ENCODE results near the gene ANTXR1. TPM values are rescaled to one million over a fixed set of nuclear protein-coding genes. Genes with fewer than 3 reads are reported as not detected.
"Not testable (repeated sequence)": the region's sequence is repeated elsewhere in the genome, so short reads cannot be mapped to it uniquely, and the experiment has no call there.

Gene ANTXR1
- total and polyA plus RNA-seq, 7 experiments from 2014 or later = 0.18 TPM; not detected in 6

GRCh38 chr2:69222953-69223658 lies 210.1 kb downstream of the ANTXR1 start:
- no peaks in the 10 kb centered on the region for H3K27me3 ChIP-seq (ENCODE audit: control insufficient read depth in 2 of 2, insufficient read depth in 2 of 2, low read length in 2 of 2)
- H3K36me3 Mint-ChIP-seq = no peaks in the 10 kb centered on the region
- H3K4me1 Mint-ChIP-seq = no peaks in the 10 kb centered on the region
- H3K27ac ChIP-seq (ENCODE audit: low read depth, low read length) = no peak overlapping the region
- H3K27me3 Mint-ChIP-seq = peaks cover 29 to 33% (median 30%) of the 10 kb centered on the region in 5 donors
- no peak for DNase-seq
- ATAC-seq = no peak
- H3K27ac Mint-ChIP-seq = no peak overlapping the region
- H3K4me3 ChIP-seq (ENCODE audit: low read length) = no peak overlapping the region
- H3K4me1 ChIP-seq (ENCODE audit: control insufficient read depth in 2 of 2, insufficient read depth in 2 of 2, low read length in 2 of 2) = no peaks in the 10 kb centered on the region
- peaks cover 0 to 3% (median 0%) of the 10 kb centered on the region in 11 donors for H3K9me3 Mint-ChIP-seq
- H3K9me3 ChIP-seq (ENCODE audit: control insufficient read depth in 2 of 3, low read length in 3 of 3) = no peaks in the 10 kb centered on the region
- H3K4me3 Mint-ChIP-seq = no peak overlapping the region
- POLR2A ChIA-PET = no interaction called here
- CTCF ChIA-PET = no interaction called here
- intact Hi-C loops (cut with micrococcal nuclease) = no loop called here
- no peaks in the 10 kb centered on the region for H3K36me3 ChIP-seq (ENCODE audit: control insufficient read depth in 2 of 3, insufficient read depth in 3 of 3, low read length in 3 of 3)

GRCh38 chr2:69223759-69224511 lies 211.0 kb downstream of the ANTXR1 start:
- Mint-ChIP-seq H3K9me3 (peaks cover 0 to 3% (median 0%) of the 10 kb centered on the region in 11 donors), H3K27ac (no peak overlapping the region), H3K27me3 (peaks cover 30 to 34% (median 33%) of the 10 kb centered on the region in 5 donors), H3K4me3 (no peak overlapping the region), H3K36me3 (no peaks in the 10 kb centered on the region), H3K4me1 (no peaks in the 10 kb centered on the region)
- no peak for ATAC-seq
- Histone ChIP-seq H3K27me3 (ENCODE audit: control insufficient read depth in 2 of 2, insufficient read depth in 2 of 2, low read length in 2 of 2) (no peaks in the 10 kb centered on the region), H3K4me3 (ENCODE audit: low read length) (no peak overlapping the region), H3K36me3 (ENCODE audit: control insufficient read depth in 2 of 3, insufficient read depth in 3 of 3, low read length in 3 of 3) (no peaks in the 10 kb centered on the region), H3K9me3 (ENCODE audit: control insufficient read depth in 2 of 3, low read length in 3 of 3) (no peaks in the 10 kb centered on the region), H3K27ac (ENCODE audit: low read depth, low read length) (no peak overlapping the region), H3K4me1 (ENCODE audit: control insufficient read depth in 2 of 2, insufficient read depth in 2 of 2, low read length in 2 of 2) (no peaks in the 10 kb centered on the region)
- no peak for DNase-seq
- intact Hi-C loops (cut with micrococcal nuclease) = no loop called here
- ChIA-PET POLR2A (no interaction called here), CTCF (no interaction called here)

- intact Hi-C loops (cut with micrococcal nuclease) = no loop called here
- Histone ChIP-seq H3K27me3 (ENCODE audit: control insufficient read depth in 2 of 2, insufficient read depth in 2 of 2, low read length in 2 of 2) (no peaks in the 10 kb centered on the region), H3K4me1 (ENCODE audit: control insufficient read depth in 2 of 2, insufficient read depth in 2 of 2, low read length in 2 of 2) (no peaks in the 10 kb centered on the region), H3K9me3 (ENCODE audit: control insufficient read depth in 2 of 3, low read length in 3 of 3) (no peaks in the 10 kb centered on the region), H3K27ac (ENCODE audit: low read depth, low read length) (no peak overlapping the region), H3K36me3 (ENCODE audit: control insufficient read depth in 2 of 3, insufficient read depth in 3 of 3, low read length in 3 of 3) (no peaks in the 10 kb centered on the region), H3K4me3 (ENCODE audit: low read length) (no peak overlapping the region)
- no peaks in the 10 kb centered on the region for H3K36me3 Mint-ChIP-seq
- H3K4me1 Mint-ChIP-seq = no peaks in the 10 kb centered on the region
- CTCF ChIA-PET = no interaction called here
- POLR2A ChIA-PET = no interaction called here
- ATAC-seq (no peak), DNase-seq (no peak)
- no peak overlapping the region for H3K27ac Mint-ChIP-seq
- peaks cover 0 to 3% (median 0%) of the 10 kb centered on the region in 11 donors for H3K9me3 Mint-ChIP-seq
- no peak overlapping the region for H3K4me3 Mint-ChIP-seq
- H3K27me3 Mint-ChIP-seq = peaks cover 29 to 34% (median 30%) of the 10 kb centered on the region in 5 donors
Measured at GRCh38 chr2:69224512-69224837, 211.5 kb downstream of the ANTXR1 start.

DNA sequence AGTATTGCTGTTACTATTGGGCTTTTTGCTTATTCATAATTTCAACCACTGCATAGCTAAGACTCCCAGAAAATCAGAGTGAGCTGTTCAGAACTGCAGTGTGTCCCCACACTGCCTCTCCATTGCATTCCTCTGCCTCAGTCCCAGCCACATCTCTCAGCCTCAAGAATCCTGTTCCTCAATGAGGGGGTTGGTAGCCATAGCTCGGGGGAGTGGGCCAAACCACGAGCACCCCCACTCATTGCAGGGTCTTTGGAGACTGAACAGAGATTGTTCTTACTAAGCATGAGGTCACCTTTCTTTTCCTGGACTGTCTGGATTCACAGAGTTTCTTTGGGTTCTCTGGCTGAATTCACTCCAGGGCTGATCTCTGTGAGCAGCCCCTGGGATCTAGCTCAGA lies 213.0 kb downstream of the ANTXR1 start:
- no peaks in the 10 kb centered on the region for H3K36me3 Mint-ChIP-seq
- POLR2A ChIA-PET = no interaction called here
- ATAC-seq (no peak), DNase-seq (no peak)
- H3K4me1 Mint-ChIP-seq = no peaks in the 10 kb centered on the region
- Histone ChIP-seq H3K4me3 (ENCODE audit: low read length) (no peak overlapping the region), H3K27me3 (ENCODE audit: control insufficient read depth in 2 of 2, insufficient read depth in 2 of 2, low read length in 2 of 2) (no peaks in the 10 kb centered on the region), H3K9me3 (ENCODE audit: control insufficient read depth in 2 of 3, low read length in 3 of 3) (no peaks in the 10 kb centered on the region), H3K27ac (ENCODE audit: low read depth, low read length) (no peak overlapping the region), H3K4me1 (ENCODE audit: control insufficient read depth in 2 of 2, insufficient read depth in 2 of 2, low read length in 2 of 2) (no peaks in the 10 kb centered on the region), H3K36me3 (ENCODE audit: control insufficient read depth in 2 of 3, insufficient read depth in 3 of 3, low read length in 3 of 3) (no peaks in the 10 kb centered on the region)
- intact Hi-C loops (cut with micrococcal nuclease) = no loop called here
- no peak overlapping the region for H3K27ac Mint-ChIP-seq
- CTCF ChIA-PET = no interaction called here
- peaks cover 23 to 43% (median 32%) of the 10 kb centered on the region in 5 donors for H3K27me3 Mint-ChIP-seq
- peaks cover 0 to 5% (median 0%) of the 10 kb centered on the region in 11 donors for H3K9me3 Mint-ChIP-seq
- H3K4me3 Mint-ChIP-seq = no peak overlapping the region

DNA sequence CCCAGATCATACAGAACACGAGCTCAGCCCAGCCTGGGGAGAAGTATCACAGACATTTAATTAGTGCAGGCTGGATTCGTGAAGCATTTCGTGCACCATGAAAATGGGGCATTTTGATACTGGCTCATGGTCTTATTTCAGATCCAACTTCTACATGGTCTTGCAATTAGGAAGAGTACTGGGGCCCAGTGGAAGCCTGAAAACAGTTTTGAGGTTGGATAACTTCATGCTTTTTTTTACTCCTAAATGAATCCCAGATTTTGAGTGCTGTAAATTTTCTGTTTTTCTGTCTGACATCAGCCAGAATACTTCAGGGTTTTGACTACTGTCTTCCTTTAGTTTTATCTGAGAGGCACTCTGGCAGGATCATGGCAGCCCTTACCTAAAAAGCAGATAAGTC lies 213.9 kb downstream of the ANTXR1 start:
- Mint-ChIP-seq H3K27me3 (peaks cover 29 to 51% (median 39%) of the 10 kb centered on the region in 5 donors), H3K36me3 (peaks cover 0 to 3% (median 0%) of the 10 kb centered on the region in 5 donors), H3K27ac (no peak overlapping the region), H3K4me1 (no peaks in the 10 kb centered on the region), H3K9me3 (peaks cover 0 to 7% (median 0%) of the 10 kb centered on the region in 11 donors), H3K4me3 (no peak overlapping the region)
- no peak for DNase-seq
- no peaks in the 10 kb centered on the region for H3K27me3 ChIP-seq (ENCODE audit: control insufficient read depth in 2 of 2, insufficient read depth in 2 of 2, low read length in 2 of 2)
- H3K9me3 ChIP-seq (ENCODE audit: control insufficient read depth in 2 of 3, low read length in 3 of 3) = no peaks in the 10 kb centered on the region
- H3K4me1 ChIP-seq (ENCODE audit: control insufficient read depth in 2 of 2, insufficient read depth in 2 of 2, low read length in 2 of 2) = no peaks in the 10 kb centered on the region
- intact Hi-C loops (cut with micrococcal nuclease) = no loop called here
- H3K36me3 ChIP-seq (ENCODE audit: control insufficient read depth in 2 of 3, insufficient read depth in 3 of 3, low read length in 3 of 3) = no peaks in the 10 kb centered on the region
- no peak for ATAC-seq
- CTCF ChIA-PET = no interaction called here
- no peak overlapping the region for H3K27ac ChIP-seq (ENCODE audit: low read depth, low read length)
- POLR2A ChIA-PET = no interaction called here
- H3K4me3 ChIP-seq (ENCODE audit: low read length) = no peak overlapping the region

- peaks cover 23 to 45% (median 36%) of the 10 kb centered on the region in 5 donors for H3K27me3 Mint-ChIP-seq
Measured at GRCh38 chr2:69227716-69228115, 214.7 kb downstream of the ANTXR1 start.

GRCh38 chr2:69230946-69231345 lies 218.0 kb downstream of the ANTXR1 start:
- H3K36me3 Mint-ChIP-seq; H3K27ac ChIP-seq (ENCODE audit: low read depth, low read length); H3K36me3 ChIP-seq (ENCODE audit: control insufficient read depth in 2 of 3, insufficient read depth in 3 of 3, low read length in 3 of 3); H3K4me1 Mint-ChIP-seq; H3K27me3 ChIP-seq (ENCODE audit: control insufficient read depth in 2 of 2, insufficient read depth in 2 of 2, low read length in 2 of 2); H3K9me3 Mint-ChIP-seq; POLR2A ChIA-PET; DNase-seq; H3K9me3 ChIP-seq (ENCODE audit: control insufficient read depth in 2 of 3, low read length in 3 of 3); H3K27ac Mint-ChIP-seq; CTCF ChIA-PET; ATAC-seq; H3K4me3 ChIP-seq (ENCODE audit: low read length); H3K4me3 Mint-ChIP-seq; H3K4me1 ChIP-seq (ENCODE audit: control insufficient read depth in 2 of 2, insufficient read depth in 2 of 2, low read length in 2 of 2); intact Hi-C loops (cut with micrococcal nuclease): not testable (repeated sequence)
- peaks cover 17 to 32% (median 27%) of the 10 kb centered on the region in 5 donors for H3K27me3 Mint-ChIP-seq

More at GRCh38 chr2:69227716-69228115, 214.7 kb downstream of the ANTXR1 start:
- H3K36me3 Mint-ChIP-seq = peaks cover 0 to 3% (median 0%) of the 10 kb centered on the region in 5 donors
- intact Hi-C loops (cut with micrococcal nuclease) = no loop called here
- H3K27ac Mint-ChIP-seq = no peak overlapping the region
- Histone ChIP-seq H3K9me3 (ENCODE audit: control insufficient read depth in 2 of 3, low read length in 3 of 3) (no peaks in the 10 kb centered on the region), H3K27me3 (ENCODE audit: control insufficient read depth in 2 of 2, insufficient read depth in 2 of 2, low read length in 2 of 2) (no peaks in the 10 kb centered on the region), H3K27ac (ENCODE audit: low read depth, low read length) (no peak overlapping the region), H3K4me1 (ENCODE audit: control insufficient read depth in 2 of 2, insufficient read depth in 2 of 2, low read length in 2 of 2) (no peaks in the 10 kb centered on the region), H3K36me3 (ENCODE audit: control insufficient read depth in 2 of 3, insufficient read depth in 3 of 3, low read length in 3 of 3) (no peaks in the 10 kb centered on the region), H3K4me3 (ENCODE audit: low read length) (no peak overlapping the region)
- ChIA-PET CTCF (no interaction called here), POLR2A (no interaction called here)
- no peak overlapping the region for H3K4me3 Mint-ChIP-seq
- no peaks in the 10 kb centered on the region for H3K4me1 Mint-ChIP-seq
- H3K9me3 Mint-ChIP-seq = peaks cover 0 to 7% (median 0%) of the 10 kb centered on the region in 11 donors
- DNase-seq (no peak), ATAC-seq (no peak)

Measured in naive thymus-derived CD4-positive, alpha-beta T cell (primary cell).